CD4-positive, alpha-beta memory T cell (primary cell): ENCODE data around the gene CMTM6. TPM values are rescaled to one million over a fixed set of nuclear protein-coding genes. Genes with fewer than 3 reads are reported as not detected.

Experiments
- CTCF ChIA-PET: fragments of 350-600 bp; sonication (Branson Sonifier 250); formaldehyde crosslinking; loops from one replicate; lab custom pipeline; 2021; ENCODE audit warnings: inconsistent platforms; ENCODE audit not compliant: partially characterized antibody; lab: Charles Lee
- POLR2A ChIA-PET: fragments of 350-600 bp; sonication (Branson Sonifier 250); formaldehyde crosslinking; loops from one replicate; lab custom pipeline; 2021; ENCODE audit not compliant: partially characterized antibody; lab: Charles Lee
- DNase-seq, 5 donors: peaks; one replicate each; pipeline versions ENCODE4 v3.0.0 to v3.0.0-alpha.2; 2020 to 2022; ENCODE audit warnings: mixed read lengths in 1 of 5
- H3K27ac ChIP-seq: one replicate; pipeline ENCODE4 v1.7.0; 2013; ENCODE audit warnings: low read depth, low read length
- H3K27me3 ChIP-seq: 2 replicates; pipeline ENCODE4 v1.7.0; 2013; ENCODE audit warnings: mild to moderate bottlenecking, low read length, moderate library complexity; ENCODE audit not compliant: insufficient read depth
- H3K36me3 ChIP-seq: 2 replicates; pipeline ENCODE4 v1.7.0; 2013; ENCODE audit warnings: mild to moderate bottlenecking, low read length, moderate library complexity; ENCODE audit not compliant: insufficient read depth
- H3K4me1 ChIP-seq: 2 replicates; pipeline ENCODE4 v1.7.0; 2013; ENCODE audit warnings: mild to moderate bottlenecking, low read length, moderate library complexity; ENCODE audit not compliant: insufficient read depth
- H3K4me3 ChIP-seq, 2 donors: one replicate each; pipeline ENCODE4 v1.7.0; 2013; ENCODE audit warnings: low read length in 2 of 2, mild to moderate bottlenecking in 1 of 2
- H3K9me3 ChIP-seq, 2 donors: one replicate each; pipeline ENCODE4 v1.7.0; 2013; ENCODE audit warnings: low read length in 2 of 2, control low read depth in 1 of 2; ENCODE audit not compliant: control insufficient read depth in 1 of 2
- H3K27ac Mint-ChIP-seq, 7 donors: one replicate each; pipeline ENCODE4 v1.8.0; 2020 to 2021; ENCODE audit warnings: mixed read lengths in 7 of 7, mild to moderate bottlenecking in 6 of 7, inconsistent platforms in 3 of 7, moderate library complexity in 3 of 7
- H3K27me3 Mint-ChIP-seq, 2 donors: one replicate each; pipeline ENCODE4 v1.8.0; 2020 to 2021; ENCODE audit warnings: mixed read lengths in 2 of 2
- H3K36me3 Mint-ChIP-seq, 2 donors: one replicate each; pipeline ENCODE4 v1.8.0; 2020 to 2021; ENCODE audit warnings: mixed read lengths in 2 of 2, inconsistent platforms in 1 of 2, mild to moderate bottlenecking in 1 of 2
- H3K4me1 Mint-ChIP-seq, 4 donors: one replicate each; pipeline ENCODE4 v1.8.0; 2020 to 2021; ENCODE audit warnings: mixed read lengths in 4 of 4, mild to moderate bottlenecking in 1 of 4
- H3K4me3 Mint-ChIP-seq, 8 donors: one replicate each; pipeline ENCODE4 v1.8.0; 2020 to 2021; ENCODE audit warnings: mixed read lengths in 8 of 8, mild to moderate bottlenecking in 7 of 8, moderate library complexity in 6 of 8, inconsistent platforms in 3 of 8
- H3K9me3 Mint-ChIP-seq, 8 donors: one replicate each; pipeline ENCODE4 v1.8.0; 2020 to 2021; ENCODE audit warnings: mixed read lengths in 8 of 8, mild to moderate bottlenecking in 5 of 8, inconsistent platforms in 3 of 8, moderate library complexity in 1 of 8
- intact Hi-C: fragments of 100-400 bp; cut with micrococcal nuclease; formaldehyde crosslinking; loops from one replicate; pipeline ENCODE4 v1.15.1; 2023
- polyA plus RNA-seq, 2 donors: library from polyadenylated mRNA; unstranded; fragments of 300-500 nt; fragmentation: Illumina TruSeq; gene quantifications; one replicate each; pipeline ENCODE4 v1.2.3, GENCODE V29; 2021
- total RNA-seq, 2 experiments: library from RNA; stranded (reverse); gene quantifications; one replicate each; pipeline ENCODE4 v1.2.3, GENCODE V29; 2021

The CMTM6 gene
- total RNA-seq (10 to 100 TPM; 30.3 to 34.8 TPM), polyA plus RNA-seq (100 to 1,000 TPM in 1 of 2 donors, 10 to 100 TPM in 1; 89.7 to 230 TPM)

GRCh38 chr3:32502118-32502945 lies at the start of gene CMTM6:
Gene CMTM6, minus strand, starts transcription at chr3:32502852. Its CDS starts 107 bp downstream, at chr3:32502745.
- CTCF ChIA-PET = interaction anchor here (1.0 to 3.6 kb wide), 12 partner anchors 7 to 326 kb away, joined by 3 to 16 read pairs (median 4); no protein-coding TSS in a partner anchor
- Histone ChIP-seq H3K27ac (peak within 1 kb of the TSS; percentile 98), H3K4me1 (peaks cover 46% of the 10 kb centered on the region), H3K36me3 (no peaks in the 10 kb centered on the region), H3K9me3 (no peaks in the 10 kb centered on the region), H3K4me3 (peak within 1 kb of the TSS; percentile 82 to 89), H3K27me3 (no peaks in the 10 kb centered on the region)
- intact Hi-C loops = loop anchor here (1.0 to 10.0 kb wide), 4 partner anchors 40 to 968 kb away; partner anchors contain the start of genes CNOT10, DYNC1LI1 and STT3B
- Mint-ChIP-seq H3K9me3 (no peaks in the 10 kb centered on the region), H3K27me3 (no peaks in the 10 kb centered on the region), H3K4me1 (peaks cover 24 to 51% (median 36%) of the 10 kb centered on the region in 4 donors), H3K27ac (peak within 1 kb of the TSS; percentile 77 to 99 (median 98)), H3K4me3 (peak within 1 kb of the TSS; percentile 91 to 99 (median 96)), H3K36me3 (peaks cover 9 to 17% of the 10 kb centered on the region in 2 donors)
- peak; percentile 69 to 80 (median 74) for DNase-seq
- POLR2A ChIA-PET = interaction anchor here (0.8 to 2.2 kb wide), 8 partner anchors 8 to 111 kb away, joined by 3 to 8 read pairs (median 4); partner anchors contain the start of gene CMTM7

GRCh38 chr3:32552013-32552412 lies 49.4 kb upstream of the CMTM6 start:
- H3K9me3 Mint-ChIP-seq = no peaks in the 10 kb centered on the region
- peak overlapping the region in 3 of 7 donors; percentile 0 to 34 (median 4) for H3K27ac Mint-ChIP-seq
- H3K27me3 ChIP-seq = no peaks in the 10 kb centered on the region
- intact Hi-C loops = no loop called here
- peaks cover 36 to 62% (median 43%) of the 10 kb centered on the region in 4 donors for H3K4me1 Mint-ChIP-seq
- CTCF ChIA-PET = no interaction called here
- no peak overlapping the region for H3K4me3 Mint-ChIP-seq
- H3K9me3 ChIP-seq = no peaks in the 10 kb centered on the region
- POLR2A ChIA-PET = no interaction called here
- H3K36me3 ChIP-seq = no peaks in the 10 kb centered on the region
- peaks cover 21% of the 10 kb centered on the region for H3K4me1 ChIP-seq
- no peak for DNase-seq
- no peak overlapping the region for H3K27ac ChIP-seq
- no peak overlapping the region for H3K4me3 ChIP-seq
- H3K36me3 Mint-ChIP-seq = peaks cover 0 to 3% of the 10 kb centered on the region in 2 donors
- H3K27me3 Mint-ChIP-seq = no peaks in the 10 kb centered on the region

GRCh38 chr3:32551496-32551895 lies 48.8 kb upstream of the CMTM6 start:
- Histone ChIP-seq H3K9me3 (no peaks in the 10 kb centered on the region), H3K36me3 (no peaks in the 10 kb centered on the region), H3K4me3 (no peak overlapping the region), H3K27me3 (no peaks in the 10 kb centered on the region), H3K27ac (no peak overlapping the region), H3K4me1 (peaks cover 21% of the 10 kb centered on the region)
- intact Hi-C loops = no loop called here
- H3K36me3 Mint-ChIP-seq = peaks cover 0 to 2% of the 10 kb centered on the region in 2 donors
- DNase-seq = no peak
- peaks cover 34 to 59% (median 42%) of the 10 kb centered on the region in 4 donors for H3K4me1 Mint-ChIP-seq
- H3K9me3 Mint-ChIP-seq = no peaks in the 10 kb centered on the region
- H3K27me3 Mint-ChIP-seq = no peaks in the 10 kb centered on the region
- ChIA-PET POLR2A (no interaction called here), CTCF (no interaction called here)
- H3K4me3 Mint-ChIP-seq = no peak overlapping the region
- H3K27ac Mint-ChIP-seq = peak overlapping the region in 4 of 7 donors; percentile 0 to 47 (median 19)

- intact Hi-C loops = no loop called here
- Mint-ChIP-seq H3K36me3 (peaks cover 0 to 4% of the 10 kb centered on the region in 2 donors), H3K9me3 (no peaks in the 10 kb centered on the region), H3K4me1 (peaks cover 35 to 58% (median 43%) of the 10 kb centered on the region in 4 donors), H3K4me3 (no peak overlapping the region), H3K27me3 (no peaks in the 10 kb centered on the region), H3K27ac (peak overlapping the region in 3 of 7 donors; percentile 0 to 47 (median 0))
- no peak for DNase-seq
- ChIA-PET CTCF (no interaction called here), POLR2A (no interaction called here)
- H3K4me1 ChIP-seq = peaks cover 21% of the 10 kb centered on the region
- no peak overlapping the region for H3K27ac ChIP-seq
- no peaks in the 10 kb centered on the region for H3K9me3 ChIP-seq
- no peaks in the 10 kb centered on the region for H3K27me3 ChIP-seq
- H3K4me3 ChIP-seq = no peak overlapping the region
- no peaks in the 10 kb centered on the region for H3K36me3 ChIP-seq
These were observed 48.4 kb upstream of the CMTM6 start for GRCh38 chr3:32551087-32551486.

GRCh38 chr3:32545305-32545704 lies 42.7 kb upstream of the CMTM6 start:
- intact Hi-C loops = no loop called here
- Mint-ChIP-seq H3K27me3 (no peaks in the 10 kb centered on the region), H3K9me3 (no peaks in the 10 kb centered on the region), H3K4me1 (peaks cover 16 to 31% (median 17%) of the 10 kb centered on the region in 4 donors), H3K4me3 (no peak overlapping the region), H3K27ac (peak overlapping the region in 1 of 7 donors; percentile 37), H3K36me3 (peaks cover 0 to 33% of the 10 kb centered on the region in 2 donors)
- Histone ChIP-seq H3K27ac (no peak overlapping the region), H3K27me3 (no peaks in the 10 kb centered on the region), H3K9me3 (no peaks in the 10 kb centered on the region), H3K36me3 (peaks cover 3% of the 10 kb centered on the region), H3K4me3 (no peak overlapping the region), H3K4me1 (peaks cover 4% of the 10 kb centered on the region)
- POLR2A ChIA-PET = no interaction called here
- CTCF ChIA-PET = no interaction called here
- DNase-seq = no peak

GRCh38 chr3:32544894-32545293 lies 42.2 kb upstream of the CMTM6 start:
- H3K4me1 ChIP-seq = no peaks in the 10 kb centered on the region
- H3K36me3 Mint-ChIP-seq = peaks cover 0 to 33% of the 10 kb centered on the region in 2 donors
- no peak overlapping the region for H3K4me3 Mint-ChIP-seq
- POLR2A ChIA-PET = no interaction called here
- no peaks in the 10 kb centered on the region for H3K27me3 ChIP-seq
- no peaks in the 10 kb centered on the region for H3K27me3 Mint-ChIP-seq
- no peaks in the 10 kb centered on the region for H3K9me3 Mint-ChIP-seq
- DNase-seq = no peak
- H3K9me3 ChIP-seq = no peaks in the 10 kb centered on the region
- peaks cover 14 to 31% (median 17%) of the 10 kb centered on the region in 4 donors for H3K4me1 Mint-ChIP-seq
- H3K4me3 ChIP-seq = no peak overlapping the region
- H3K36me3 ChIP-seq = peaks cover 3% of the 10 kb centered on the region
- H3K27ac ChIP-seq = no peak overlapping the region
- intact Hi-C loops = no loop called here
- CTCF ChIA-PET = no interaction called here
- H3K27ac Mint-ChIP-seq = peak overlapping the region in 1 of 7 donors; percentile 65

GRCh38 chr3:32542807-32543206 lies 40.2 kb upstream of the CMTM6 start:
- Mint-ChIP-seq H3K9me3 (no peaks in the 10 kb centered on the region), H3K36me3 (peaks cover 3 to 40% of the 10 kb centered on the region in 2 donors), H3K27ac (peak overlapping the region in 2 of 7 donors; percentile 31 to 42), H3K27me3 (no peaks in the 10 kb centered on the region), H3K4me3 (no peak overlapping the region), H3K4me1 (peaks cover 10 to 25% (median 15%) of the 10 kb centered on the region in 4 donors)
- H3K27me3 ChIP-seq = no peaks in the 10 kb centered on the region
- DNase-seq = no peak
- no peaks in the 10 kb centered on the region for H3K9me3 ChIP-seq
- intact Hi-C loops = no loop called here
- no peak overlapping the region for H3K27ac ChIP-seq
- peaks cover 3% of the 10 kb centered on the region for H3K36me3 ChIP-seq
- ChIA-PET CTCF (no interaction called here), POLR2A (no interaction called here)
- no peak overlapping the region for H3K4me3 ChIP-seq
- no peaks in the 10 kb centered on the region for H3K4me1 ChIP-seq
